SU-DHL-6 (cell line): ENCODE results near the gene FAM107B.

Experiments
- H2AFZ ChIP-seq: fragments of 200-600 bp; sonication (generic); 2 replicates; pipeline ENCODE4 v1.6.1; 2014; ENCODE audit warnings: low read depth, mild to moderate bottlenecking, moderate library complexity, mixed read lengths, antibody characterized with exemption, low read length; ENCODE audit not compliant: severe bottlenecking
- H3F3A ChIP-seq: fragments of 200-600 bp; shearing (Covaris generic); 2 replicates; pipeline ENCODE4 v1.6.0; 2016; ENCODE audit warnings: antibody characterized with exemption, mild to moderate bottlenecking; ENCODE audit not compliant: insufficient read depth
- H3K27ac ChIP-seq: fragments of 200-600 bp; sonication (generic); 2 replicates; pipeline ENCODE4 v1.5.1; 2016; ENCODE audit warnings: low read depth, mild to moderate bottlenecking, low read length, moderate library complexity, mixed read lengths
- H3K27me3 ChIP-seq: fragments of 200-600 bp; sonication (generic), shearing (Covaris generic); 2 replicates; pipeline ENCODE4 v1.6.0; 2014; ENCODE audit warnings: mild to moderate bottlenecking, low read length
- H3K36me3 ChIP-seq: fragments of 200-600 bp; sonication (generic); 2 replicates; pipeline ENCODE4 v1.6.1; 2014; ENCODE audit warnings: mild to moderate bottlenecking, low read length, mixed read lengths
- H3K4me2 ChIP-seq: fragments of 300-600, 200-600 bp; shearing (Covaris generic), sonication (generic); 2 replicates; pipeline ENCODE4 v1.6.0; 2014; ENCODE audit warnings: low read length, low read depth, mild to moderate bottlenecking; ENCODE audit not compliant: poor library complexity, severe bottlenecking
- H3K4me3 ChIP-seq: fragments of 200-600 bp; sonication (generic); 2 replicates; pipeline ENCODE4 v1.5.1; 2014; ENCODE audit warnings: antibody characterized with exemption, low read length, mild to moderate bottlenecking, mixed read lengths; ENCODE audit not compliant: insufficient read depth, poor library complexity, severe bottlenecking
- H3K79me2 ChIP-seq: fragments of 200-600 bp; sonication (generic); 2 replicates; pipeline ENCODE4 v1.6.1; 2014; ENCODE audit warnings: mild to moderate bottlenecking, low read length, moderate library complexity; ENCODE audit not compliant: insufficient read depth
- H3K9ac ChIP-seq: fragments of 200-600 bp; sonication (generic); 2 replicates; pipeline ENCODE4 v1.7.0; 2014; ENCODE audit warnings: mild to moderate bottlenecking, low read length
- H3K9me2 ChIP-seq: fragments of 200-600 bp; sonication (generic); replicated peaks from 2 replicates; pipeline ENCODE4 v1.6.1; 2014; ENCODE audit warnings: low read length; ENCODE audit not compliant: insufficient read depth
- H3K9me3 ChIP-seq: fragments of 200-600 bp; sonication (generic); 2 replicates; pipeline ENCODE4 v1.6.1; 2014; ENCODE audit warnings: low read length, mixed read lengths; ENCODE audit not compliant: insufficient read depth
- H4K20me1 ChIP-seq: fragments of 200-600 bp; sonication (generic); 2 replicates; pipeline ENCODE4 v1.6.1; 2014; ENCODE audit warnings: low read depth, mild to moderate bottlenecking, antibody characterized with exemption, low read length, moderate library complexity, mixed read lengths
- CTCF ChIP-seq: fragments of 200-600 bp; sonication (generic); IDR thresholded peaks from one replicate; pipeline ENCODE4 v1.5.1; 2017; ENCODE audit warnings: antibody characterized with exemption, mild to moderate bottlenecking, low read length, moderate library complexity; ENCODE audit not compliant: insufficient read depth, poor library complexity, severe bottlenecking
- EZH2phosphoT487 ChIP-seq: fragments of 200-600 bp; sonication (generic), shearing (Covaris generic); conservative IDR thresholded peaks from 2 replicates; pipeline ENCODE4 v1.6.1; 2018; ENCODE audit warnings: mild to moderate bottlenecking, antibody characterized with exemption, low read length, moderate library complexity, mixed read lengths

FAM107B gene

GRCh38 chr10:14648005-14648765, 126.5 kb downstream of the FAM107B start:
- no peaks in the 10 kb centered on the region for H3K9me3 ChIP-seq
- no peaks in the 10 kb centered on the region for H3K27me3 ChIP-seq
- peak overlapping the region; percentile 8 for H2AFZ ChIP-seq
- peaks cover 53% of the 10 kb centered on the region for H3F3A ChIP-seq
- no peaks in the 10 kb centered on the region for H4K20me1 ChIP-seq
- peak overlapping the region; percentile 97 for H3K27ac ChIP-seq
- H3K79me2 ChIP-seq, result no peaks in the 10 kb centered on the region
- no peaks in the 10 kb centered on the region for H3K9me2 ChIP-seq
- peak overlapping the region; percentile 92 for H3K4me2 ChIP-seq
- peak overlapping the region; percentile 50 for H3K9ac ChIP-seq
- TF ChIP-seq EZH2phosphoT487 (no peak), CTCF (no peak)
- peak overlapping the region; percentile 48 for H3K4me3 ChIP-seq
- H3K36me3 ChIP-seq, result no peaks in the 10 kb centered on the region

- Histone ChIP-seq H3K27ac (peak overlapping the region; percentile 84), H3K9me3 (no peaks in the 10 kb centered on the region), H4K20me1 (no peaks in the 10 kb centered on the region), H3F3A (peaks cover 53% of the 10 kb centered on the region), H3K79me2 (no peaks in the 10 kb centered on the region), H3K9me2 (no peaks in the 10 kb centered on the region), H3K27me3 (no peaks in the 10 kb centered on the region), H3K36me3 (no peaks in the 10 kb centered on the region), H2AFZ (peak overlapping the region; percentile 60), H3K9ac (peak overlapping the region; percentile 46), H3K4me2 (peak overlapping the region; percentile 67), H3K4me3 (peak overlapping the region; percentile 5)
- no peak for TF ChIP-seq CTCF
- TF ChIP-seq EZH2phosphoT487, result no peak
These were observed 129.3 kb downstream of the FAM107B start for GRCh38 chr10:14645239-14645960.

GRCh38 chr10:14639637-14640036, 135.1 kb downstream of the FAM107B start:
- Histone ChIP-seq H3K36me3 (no peaks in the 10 kb centered on the region), H3K4me2 (no peak overlapping the region), H3K79me2 (no peaks in the 10 kb centered on the region), H3K27me3 (no peaks in the 10 kb centered on the region), H3K4me3 (no peak overlapping the region), H4K20me1 (no peaks in the 10 kb centered on the region), H2AFZ (no peak overlapping the region), H3K9me2 (no peaks in the 10 kb centered on the region), H3K27ac (no peak overlapping the region), H3K9me3 (no peaks in the 10 kb centered on the region), H3F3A (peaks cover 6% of the 10 kb centered on the region; the same call in 1 of the 2 replicates), H3K9ac (no peak overlapping the region)
- no peak for TF ChIP-seq CTCF
- no peak for TF ChIP-seq EZH2phosphoT487
